Measurements from ENCODE around the gene FERMT3. TPM values are rescaled to one million over a fixed set of nuclear protein-coding genes. Genes with fewer than 3 reads are reported as not detected.
A peak's percentile ranks its signal among the peaks of the same experiment; 100 is the strongest.

Gene FERMT3
- total and polyA plus RNA-seq, 2 of the 13 experiments (the other 11 are each of a cell fraction or from before 2014, with no cell fraction given) = 0.29 TPM; not detected in 1

GRCh38 chr11:64245401-64245796, 38.9 kb downstream of the FERMT3 start (continued):
- TF ChIP-seq ZBED4 (CRISPR knock-in tag; IDR thresholded peaks at IDR 0.05; ENCODE audit: borderline replicate concordance) (no peak), HNRNPL (IDR thresholded peaks at IDR 0.05; ENCODE audit: low read depth, low read length) (peak; percentile 62; the same call in 1 of the 2 replicates), ZC3H13 (CRISPR knock-in tag; IDR thresholded peaks at IDR 0.05) (0 out of 2 replicates have a peak, but pooled peaks have one; percentile 49), ZNF83 (CRISPR knock-in tag; IDR thresholded peaks at IDR 0.05; ENCODE audit: borderline replicate concordance) (no peak), JUNB (CRISPR knock-in tag; IDR thresholded peaks at IDR 0.05; ENCODE audit: borderline replicate concordance) (no peak), HMGA1 (CRISPR knock-in tag; conservative IDR thresholded peaks at IDR 0.05) (no peak)
- TF ChIP-seq, protein P1, sequence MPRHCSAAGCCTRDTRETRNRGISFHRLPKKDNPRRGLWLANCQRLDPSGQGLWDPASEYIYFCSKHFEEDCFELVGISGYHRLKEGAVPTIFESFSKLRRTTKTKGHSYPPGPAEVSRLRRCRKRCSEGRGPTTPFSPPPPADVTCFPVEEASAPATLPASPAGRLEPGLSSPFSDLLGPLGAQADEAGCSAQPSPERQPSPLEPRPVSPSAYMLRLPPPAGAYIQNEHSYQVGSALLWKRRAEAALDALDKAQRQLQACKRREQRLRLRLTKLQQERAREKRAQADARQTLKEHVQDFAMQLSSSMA (CRISPR knock-in tag; IDR thresholded peaks at IDR 0.05) = no peak
- TF ChIP-seq, protein P2, sequence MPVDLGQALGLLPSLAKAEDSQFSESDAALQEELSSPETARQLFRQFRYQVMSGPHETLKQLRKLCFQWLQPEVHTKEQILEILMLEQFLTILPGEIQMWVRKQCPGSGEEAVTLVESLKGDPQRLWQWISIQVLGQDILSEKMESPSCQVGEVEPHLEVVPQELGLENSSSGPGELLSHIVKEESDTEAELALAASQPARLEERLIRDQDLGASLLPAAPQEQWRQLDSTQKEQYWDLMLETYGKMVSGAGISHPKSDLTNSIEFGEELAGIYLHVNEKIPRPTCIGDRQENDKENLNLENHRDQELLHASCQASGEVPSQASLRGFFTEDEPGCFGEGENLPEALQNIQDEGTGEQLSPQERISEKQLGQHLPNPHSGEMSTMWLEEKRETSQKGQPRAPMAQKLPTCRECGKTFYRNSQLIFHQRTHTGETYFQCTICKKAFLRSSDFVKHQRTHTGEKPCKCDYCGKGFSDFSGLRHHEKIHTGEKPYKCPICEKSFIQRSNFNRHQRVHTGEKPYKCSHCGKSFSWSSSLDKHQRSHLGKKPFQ (CRISPR knock-in tag; IDR thresholded peaks at IDR 0.05; ENCODE audit: insufficient replicate concordance) = no peak
